ENCODE results near the gene UGT3A2.

Gene UGT3A2, protein sequence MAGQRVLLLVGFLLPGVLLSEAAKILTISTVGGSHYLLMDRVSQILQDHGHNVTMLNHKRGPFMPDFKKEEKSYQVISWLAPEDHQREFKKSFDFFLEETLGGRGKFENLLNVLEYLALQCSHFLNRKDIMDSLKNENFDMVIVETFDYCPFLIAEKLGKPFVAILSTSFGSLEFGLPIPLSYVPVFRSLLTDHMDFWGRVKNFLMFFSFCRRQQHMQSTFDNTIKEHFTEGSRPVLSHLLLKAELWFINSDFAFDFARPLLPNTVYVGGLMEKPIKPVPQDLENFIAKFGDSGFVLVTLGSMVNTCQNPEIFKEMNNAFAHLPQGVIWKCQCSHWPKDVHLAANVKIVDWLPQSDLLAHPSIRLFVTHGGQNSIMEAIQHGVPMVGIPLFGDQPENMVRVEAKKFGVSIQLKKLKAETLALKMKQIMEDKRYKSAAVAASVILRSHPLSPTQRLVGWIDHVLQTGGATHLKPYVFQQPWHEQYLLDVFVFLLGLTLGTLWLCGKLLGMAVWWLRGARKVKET

DNA sequence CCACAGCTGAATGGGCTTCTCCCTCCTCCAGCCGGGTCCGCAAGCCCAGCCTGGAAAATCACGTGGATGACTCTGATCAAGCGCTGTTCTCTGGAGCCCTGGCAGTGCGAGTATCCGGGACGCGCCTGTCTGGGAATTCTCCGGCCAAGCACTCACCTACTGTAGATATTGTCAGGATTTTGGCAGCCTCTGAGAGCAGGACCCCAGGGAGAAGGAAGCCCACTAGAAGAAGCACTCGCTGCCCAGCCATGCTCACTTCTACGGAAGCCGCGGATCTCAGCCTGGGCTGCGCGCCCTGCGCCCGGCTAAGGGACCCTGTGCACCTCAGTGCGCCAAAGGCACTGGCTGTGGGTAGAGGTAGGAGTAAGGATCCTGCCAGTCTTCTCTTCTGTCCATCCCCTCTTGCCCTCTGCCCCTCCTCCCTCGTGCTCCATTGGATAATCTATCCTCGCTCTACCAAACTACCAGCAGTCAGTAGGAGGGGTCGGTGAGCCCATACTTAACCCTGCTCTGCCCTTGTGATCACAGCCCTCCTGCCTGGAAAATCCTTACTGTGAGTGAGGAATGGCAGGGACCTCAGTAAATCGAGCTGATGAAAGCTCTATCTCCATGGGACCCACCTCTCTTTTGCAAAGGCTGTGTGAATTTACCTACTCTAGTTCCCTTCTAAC is at the start of gene UGT3A2:
UGT3A2 (minus strand) TSS at position 343 of the 671 bp plus-strand sequence; CDS start at position 250, 93 bp downstream.
- no peak for TF ChIP-seq GATA1 (IDR thresholded peaks at IDR 0.05; ENCODE audit: low read depth, low read length)
- no peak for TF ChIP-seq POLR2A (IDR thresholded peaks at IDR 0.05; ENCODE audit: low read length)

DNA sequence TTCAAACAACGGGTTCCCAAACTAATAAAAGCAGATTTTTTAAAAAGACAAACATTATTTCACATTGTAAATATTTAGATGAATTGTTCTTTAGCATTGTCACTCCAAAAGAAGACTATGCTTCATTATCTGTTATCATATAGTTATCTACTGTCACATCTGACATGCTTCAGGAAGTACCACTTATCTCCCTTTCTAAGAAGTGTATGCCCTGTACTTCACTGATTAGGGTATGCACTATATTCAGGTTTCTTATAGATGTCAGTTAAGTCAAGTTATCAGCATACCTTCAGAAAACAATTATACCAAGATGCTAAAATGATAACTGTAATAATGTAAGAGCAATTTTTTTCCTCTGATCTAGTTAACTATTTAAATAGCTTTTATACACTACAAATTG is 44.6 kb upstream of the UGT3A2 start:
- peak; percentile 31 to 83 for DNase-seq
- TF ChIP-seq GATA1 (IDR thresholded peaks at IDR 0.05; ENCODE audit: low read depth, low read length) (no peak), POLR2A (IDR thresholded peaks at IDR 0.05; ENCODE audit: low read length) (no peak)

More for the DNA sequence above, at the start of gene UGT3A2:
- no peak for DNase-seq

DNA sequence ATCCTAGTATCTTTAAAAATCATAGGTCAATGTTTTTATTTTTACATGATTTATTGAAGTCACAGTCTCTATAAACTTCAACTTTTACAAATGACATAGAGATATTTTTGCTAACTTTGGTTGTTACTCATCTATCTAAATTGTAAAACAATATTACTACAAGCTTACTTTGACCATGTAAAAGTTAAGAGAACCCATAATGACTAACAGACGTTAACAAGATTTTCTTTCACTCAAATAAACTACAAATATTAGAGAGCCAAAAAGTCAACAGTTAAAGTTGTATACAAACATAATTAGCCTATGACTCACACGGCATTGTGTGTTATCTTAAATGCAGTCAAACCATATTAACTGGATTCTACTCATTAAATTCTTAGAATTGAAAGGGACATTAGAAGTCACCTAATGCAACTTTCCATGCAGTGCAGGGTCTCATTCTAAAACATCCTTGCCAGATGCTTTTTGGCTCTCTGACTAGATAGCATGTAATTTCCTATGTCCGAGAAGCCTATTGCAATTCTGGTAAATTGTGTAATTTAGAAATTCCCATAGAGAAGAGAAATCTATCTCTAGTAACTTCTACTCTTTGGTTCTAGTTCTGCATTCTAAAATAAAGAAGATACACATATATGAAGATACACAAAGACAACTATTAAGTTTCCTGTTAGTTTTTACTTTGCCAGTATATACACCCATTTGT is 42.2 kb upstream of the UGT3A2 start:
- DNase-seq, result peak; percentile 16 to 30
- no peak for TF ChIP-seq POLR2A (IDR thresholded peaks at IDR 0.05; ENCODE audit: low read length)
- no peak for TF ChIP-seq GATA1 (IDR thresholded peaks at IDR 0.05; ENCODE audit: low read depth, low read length)

DNA sequence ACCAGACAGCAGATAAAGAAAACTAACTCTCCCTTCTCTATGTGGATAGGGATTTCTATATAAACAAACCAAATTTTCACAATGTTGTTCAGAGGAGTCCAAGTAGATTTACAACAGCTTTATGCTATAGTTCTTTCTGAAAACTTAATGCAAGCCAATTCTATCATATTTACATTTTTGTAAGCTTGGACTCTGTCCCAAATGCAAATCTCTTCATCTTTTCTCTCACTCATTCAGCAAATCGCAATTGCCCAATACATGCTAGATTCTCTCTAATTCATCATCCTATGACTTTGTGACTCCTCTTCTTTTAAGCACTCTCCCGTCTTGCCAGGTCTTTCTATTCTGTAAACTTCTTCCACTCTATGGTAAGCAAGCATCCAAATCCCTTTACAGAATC is 39.1 kb upstream of the UGT3A2 start:
- peak in 1 of 2 experiments; percentile 10 for DNase-seq
- TF ChIP-seq GATA1 (IDR thresholded peaks at IDR 0.05; ENCODE audit: low read depth, low read length) (no peak), POLR2A (IDR thresholded peaks at IDR 0.05; ENCODE audit: low read length) (no peak)

DNA sequence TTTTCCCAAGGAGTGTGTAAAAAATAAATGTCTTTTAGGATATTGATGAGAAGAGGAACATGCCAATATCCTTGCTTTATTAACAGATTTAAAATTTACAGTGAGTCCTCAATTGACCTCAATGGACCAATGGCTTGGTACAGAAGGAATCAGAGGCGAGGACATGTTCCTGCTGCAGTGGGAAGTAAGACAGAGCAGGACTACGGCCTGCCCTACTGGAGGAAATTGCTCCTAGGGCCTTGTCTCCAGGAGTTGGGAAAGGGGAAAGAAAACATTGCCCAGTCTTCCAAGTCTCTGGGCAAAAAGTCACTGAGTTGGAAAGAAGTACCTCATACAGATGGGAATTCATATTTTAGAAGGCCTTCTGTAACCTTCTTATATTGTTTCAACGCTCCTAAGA is 33.1 kb upstream of the UGT3A2 start:
- no peak for DNase-seq
- TF ChIP-seq GATA1 (IDR thresholded peaks at IDR 0.05; ENCODE audit: low read depth, low read length), result no peak
- TF ChIP-seq POLR2A (IDR thresholded peaks at IDR 0.05; ENCODE audit: low read length), result no peak

DNA sequence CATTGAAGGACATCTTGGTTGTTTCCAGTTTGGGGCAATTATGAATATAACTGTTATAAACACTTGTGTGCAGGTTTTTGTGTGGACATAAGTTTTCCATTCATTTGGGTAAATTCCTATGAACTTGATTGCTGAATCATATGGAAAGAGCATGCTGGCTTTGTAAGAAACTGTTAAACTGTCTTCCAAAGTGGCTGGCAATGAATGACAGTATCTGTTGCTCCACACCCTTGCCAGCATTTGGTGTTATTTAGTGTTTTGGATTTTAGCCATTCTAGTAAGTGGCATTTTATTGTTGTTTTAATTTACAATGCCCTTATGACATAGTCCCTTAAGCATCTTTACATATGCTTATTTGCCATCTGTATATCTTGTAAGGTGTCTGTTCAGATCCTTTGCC is 29.8 kb upstream of the UGT3A2 start:
- TF ChIP-seq POLR2A (IDR thresholded peaks at IDR 0.05; ENCODE audit: low read length), result no peak
- no peak for TF ChIP-seq GATA1 (IDR thresholded peaks at IDR 0.05; ENCODE audit: low read depth, low read length)
- DNase-seq, result no peak

DNA sequence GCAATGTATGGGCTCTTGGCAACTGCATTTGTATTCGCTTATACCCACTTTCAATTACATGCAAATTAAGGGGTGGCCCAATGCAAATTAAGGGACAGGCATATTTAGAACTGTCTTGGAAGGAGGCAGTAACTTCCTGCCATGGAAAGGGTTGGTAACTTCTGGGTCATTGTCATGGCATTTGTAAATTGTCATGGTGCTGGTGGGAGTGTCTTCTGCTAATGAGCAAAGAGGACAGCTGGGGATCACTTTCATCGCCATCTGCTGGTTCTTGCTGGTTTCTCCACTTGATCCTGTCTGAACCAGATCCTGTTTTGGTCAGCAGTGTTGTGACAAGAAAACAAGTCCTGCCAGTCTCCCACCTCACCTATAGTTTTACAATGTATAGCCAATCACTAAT is 23.3 kb upstream of the UGT3A2 start:
- DNase-seq, result peak; percentile 51 to 69
- no peak for TF ChIP-seq GATA1 (IDR thresholded peaks at IDR 0.05; ENCODE audit: low read depth, low read length)
- no peak for TF ChIP-seq POLR2A (IDR thresholded peaks at IDR 0.05; ENCODE audit: low read length)

DNA sequence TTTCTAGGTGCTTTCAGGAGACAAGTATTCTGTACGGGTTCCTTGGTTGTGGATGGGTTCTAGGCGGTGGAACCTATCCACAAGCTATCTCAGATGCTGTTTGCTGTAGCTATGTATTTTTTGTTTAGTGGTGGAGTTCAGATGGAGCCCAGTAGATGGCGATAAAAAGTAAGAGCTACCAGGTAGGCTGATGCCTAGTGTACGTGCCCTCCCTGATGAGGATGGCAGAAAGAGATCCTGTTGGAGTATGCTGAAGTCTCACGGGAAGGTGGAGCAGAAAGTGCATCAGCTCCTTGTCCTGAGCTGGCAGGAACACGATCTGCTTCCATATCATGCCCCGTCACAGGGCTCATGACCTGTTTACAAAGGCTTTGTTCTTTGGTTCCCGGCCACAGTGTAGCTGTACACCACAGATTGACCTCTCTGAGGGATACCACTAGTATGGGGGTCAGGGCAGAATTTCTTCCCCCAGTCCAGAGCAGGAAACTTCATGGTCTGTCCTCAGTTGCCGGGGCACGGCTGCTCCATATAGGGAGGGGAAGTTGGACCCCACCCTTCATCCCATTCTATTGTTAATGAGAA is 12.6 kb upstream of the UGT3A2 start:
- peak; percentile 60 to 69 for DNase-seq
- no peak for TF ChIP-seq POLR2A (IDR thresholded peaks at IDR 0.05; ENCODE audit: low read length)
- TF ChIP-seq GATA1 (IDR thresholded peaks at IDR 0.05; ENCODE audit: low read depth, low read length), result no peak

DNA sequence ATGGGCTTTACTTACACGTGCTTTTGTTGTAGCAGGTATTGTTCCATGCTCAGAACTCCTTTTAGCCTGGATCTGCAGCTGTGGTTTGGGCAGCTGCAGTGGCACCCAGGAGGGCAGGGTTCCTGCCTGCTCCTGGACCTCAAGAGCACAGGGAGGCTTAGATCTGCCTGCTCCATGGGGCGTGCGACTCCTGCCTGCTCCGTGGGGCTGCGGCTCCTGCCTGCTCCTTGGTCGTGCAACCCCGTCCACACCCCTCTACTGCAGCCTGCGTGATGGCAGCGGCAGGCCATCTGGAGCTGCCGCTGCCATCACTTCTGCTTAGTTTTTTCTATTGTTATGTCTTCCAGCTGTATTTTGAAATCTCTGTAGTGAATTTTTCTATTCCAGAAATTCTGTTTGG is 11.7 kb upstream of the UGT3A2 start:
- TF ChIP-seq GATA1 (IDR thresholded peaks at IDR 0.05; ENCODE audit: low read depth, low read length) (no peak), POLR2A (IDR thresholded peaks at IDR 0.05; ENCODE audit: low read length) (no peak)
- no peak for DNase-seq

DNA sequence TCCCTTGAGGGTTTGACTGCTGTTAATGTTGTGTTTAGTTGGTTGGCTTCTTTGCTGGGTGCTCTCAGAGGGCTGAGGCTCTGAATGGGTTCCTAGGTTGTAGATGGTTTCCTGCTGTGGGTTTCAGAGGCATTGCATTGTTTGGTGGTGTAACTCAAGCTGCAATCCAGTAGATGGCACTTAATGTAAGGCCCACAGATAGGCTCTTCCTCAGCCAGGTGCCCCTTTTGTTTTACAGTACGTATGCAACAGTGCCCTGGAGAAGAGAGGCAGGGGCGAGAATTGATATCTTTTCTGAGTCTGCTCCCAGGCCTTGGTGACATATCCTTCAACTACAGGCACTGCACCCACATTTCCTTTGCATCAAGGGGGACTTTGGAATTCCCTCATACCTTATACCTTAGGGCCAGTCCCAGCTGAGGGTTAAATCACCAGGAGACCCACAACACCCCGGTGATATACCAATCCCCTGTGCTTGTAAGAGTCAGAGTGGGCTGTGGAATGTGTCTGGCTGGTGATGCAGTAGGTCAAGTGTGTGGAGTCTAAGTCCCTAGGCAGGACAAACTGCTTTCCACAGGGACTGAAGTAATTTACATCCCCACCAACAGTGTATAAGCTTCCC is 7.0 kb upstream of the UGT3A2 start:
- peak; percentile 16 to 32 for DNase-seq
- TF ChIP-seq POLR2A (IDR thresholded peaks at IDR 0.05; ENCODE audit: low read length), result no peak
- TF ChIP-seq GATA1 (IDR thresholded peaks at IDR 0.05; ENCODE audit: low read depth, low read length), result no peak

DNA sequence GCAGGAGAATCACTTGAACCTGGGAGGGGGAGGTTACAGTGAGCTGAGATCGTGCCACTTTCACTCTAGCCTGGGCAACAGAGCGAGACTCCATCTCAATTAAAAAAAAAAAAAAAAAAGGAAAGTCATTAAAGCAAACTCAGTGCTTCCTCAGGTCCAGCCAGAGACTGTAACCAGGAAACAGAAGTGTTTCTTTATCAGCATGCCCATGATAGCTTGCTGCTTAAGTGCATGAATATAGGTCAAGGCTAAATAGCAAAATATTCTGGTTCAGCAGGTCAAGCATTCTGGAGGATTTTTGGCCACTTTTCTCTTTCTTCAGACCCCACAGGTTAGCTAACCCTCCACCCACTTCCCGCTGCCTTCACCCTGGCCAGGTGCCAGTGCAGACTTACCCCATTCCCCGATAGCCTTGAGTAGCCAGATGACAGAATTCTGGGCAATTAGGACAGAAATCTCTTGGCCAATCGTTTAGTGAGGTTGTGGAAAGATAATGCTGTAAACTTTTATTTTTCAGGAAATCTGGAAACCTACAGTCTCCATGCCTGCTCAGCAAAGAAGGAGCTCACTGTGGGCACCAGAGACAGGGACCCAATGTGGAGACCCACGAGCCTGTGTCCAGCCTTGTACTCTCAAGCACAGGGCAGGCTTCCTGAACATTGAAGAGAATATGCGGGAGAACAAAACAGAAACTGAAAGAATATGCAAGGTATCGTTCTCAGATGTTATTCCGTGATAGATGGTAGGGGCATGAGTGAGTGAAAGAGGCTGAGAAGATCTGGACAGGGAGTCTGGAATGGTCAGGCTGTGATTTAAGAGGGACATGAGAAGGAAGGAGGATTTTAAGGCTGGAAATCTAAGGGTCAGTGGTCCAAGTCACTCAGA is 4.2 kb upstream of the UGT3A2 start:
- TF ChIP-seq GATA1 (IDR thresholded peaks at IDR 0.05; ENCODE audit: low read depth, low read length) (no peak), POLR2A (IDR thresholded peaks at IDR 0.05; ENCODE audit: low read length) (no peak)

DNA sequence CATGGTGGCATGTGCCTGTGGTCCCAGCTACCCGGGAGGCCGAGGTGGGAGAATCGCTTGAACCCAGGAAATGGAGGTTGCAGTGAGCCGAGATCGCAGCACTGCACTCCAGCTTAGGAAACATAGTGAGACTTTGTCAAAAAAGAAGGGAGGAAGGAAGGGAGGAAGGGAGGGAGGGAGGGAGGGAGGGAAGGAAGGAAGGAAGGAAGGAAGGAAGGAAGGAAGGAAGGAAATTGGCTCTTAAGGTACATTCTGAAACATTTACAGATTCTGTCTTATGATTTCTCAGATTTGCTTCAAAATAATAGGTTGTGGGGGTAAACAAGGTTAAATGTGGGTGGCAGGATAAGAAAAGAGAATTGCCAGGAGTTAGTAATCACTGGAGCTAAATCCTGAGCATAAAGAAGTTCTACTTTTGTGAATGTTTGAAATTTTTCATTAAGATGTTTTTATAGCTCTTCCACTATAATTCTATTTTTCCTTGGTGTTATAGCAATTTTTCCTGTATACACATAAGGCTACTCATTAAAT is 2.1 kb upstream of the UGT3A2 start:
- no peak for TF ChIP-seq GATA1 (IDR thresholded peaks at IDR 0.05; ENCODE audit: low read depth, low read length)
- TF ChIP-seq POLR2A (IDR thresholded peaks at IDR 0.05; ENCODE audit: low read length), result no peak
- DNase-seq, result no peak

More for the DNA sequence above, 4.2 kb upstream of the UGT3A2 start:
- no peak for DNase-seq
